Stimulated activated CD4-positive, alpha-beta T cell treated with anti-CD3 and anti-CD28 coated beads, Interleukin-12 subunit alpha, Interleukin-12 subunit beta, amount 100 ng/mL, for 24 hours (primary cell): Measurements from ENCODE around the gene F2RL1.
"Not testable (repeated sequence)": the region's sequence is repeated elsewhere in the genome, so short reads cannot be mapped to it uniquely, and the experiment has no call there.

Experiments used
- DNase-seq, 2 experiments: peaks; one replicate each; pipeline ENCODE4 v3.0.0-alpha.2; 2020; ENCODE audit warnings: low read depth in 2 of 2

The F2RL1 gene

DNA sequence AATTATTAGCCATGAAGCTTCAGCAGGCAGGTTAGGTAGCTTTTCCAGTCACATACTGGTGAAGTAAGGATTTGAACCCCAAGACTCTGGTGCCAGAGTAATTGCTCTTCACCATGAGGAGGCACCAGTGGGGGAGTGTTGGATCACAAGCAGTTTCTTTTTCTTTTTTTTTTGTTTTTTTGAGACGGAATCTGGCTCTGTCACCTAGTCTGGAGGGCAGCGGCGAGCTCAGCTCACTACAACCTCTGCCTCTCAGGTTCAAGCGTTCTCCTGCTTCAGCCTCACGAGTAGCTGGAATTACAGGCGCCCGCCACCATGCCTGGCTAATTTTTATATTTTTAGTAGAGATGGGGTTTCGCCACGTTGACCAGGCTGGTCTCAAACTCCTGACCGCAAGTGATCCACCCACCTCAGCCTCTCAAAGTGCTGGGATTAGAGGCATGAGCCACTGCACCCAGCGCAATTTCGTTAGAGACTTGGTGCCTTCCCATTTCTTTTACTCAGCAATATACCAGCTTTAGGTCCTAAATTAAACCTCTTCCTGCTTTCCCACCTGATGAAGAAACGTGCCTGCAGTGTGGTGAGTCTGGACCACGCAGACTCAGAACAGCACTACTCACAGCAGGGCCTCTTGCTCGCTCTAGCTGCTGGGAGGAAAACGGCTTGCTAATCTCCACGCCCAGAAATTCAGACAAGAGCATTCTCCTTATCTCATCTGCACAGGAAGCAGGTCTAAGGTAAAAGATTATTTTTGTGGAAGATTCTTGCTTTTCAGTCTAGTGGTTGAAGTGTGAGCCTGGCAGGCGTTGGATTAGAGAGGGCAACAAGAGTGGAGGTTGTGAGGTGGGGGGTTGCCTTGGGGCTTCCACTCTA lies 30.8 kb downstream of the F2RL1 start, which contains the start of gene S100Z:
S100Z (plus strand) TSS at position 596 of the 873 bp plus-strand sequence. CDS start 25,346 bp downstream, outside the sequence.
- DNase-seq, result peak in 1 of 2 experiments; percentile 15

DNA sequence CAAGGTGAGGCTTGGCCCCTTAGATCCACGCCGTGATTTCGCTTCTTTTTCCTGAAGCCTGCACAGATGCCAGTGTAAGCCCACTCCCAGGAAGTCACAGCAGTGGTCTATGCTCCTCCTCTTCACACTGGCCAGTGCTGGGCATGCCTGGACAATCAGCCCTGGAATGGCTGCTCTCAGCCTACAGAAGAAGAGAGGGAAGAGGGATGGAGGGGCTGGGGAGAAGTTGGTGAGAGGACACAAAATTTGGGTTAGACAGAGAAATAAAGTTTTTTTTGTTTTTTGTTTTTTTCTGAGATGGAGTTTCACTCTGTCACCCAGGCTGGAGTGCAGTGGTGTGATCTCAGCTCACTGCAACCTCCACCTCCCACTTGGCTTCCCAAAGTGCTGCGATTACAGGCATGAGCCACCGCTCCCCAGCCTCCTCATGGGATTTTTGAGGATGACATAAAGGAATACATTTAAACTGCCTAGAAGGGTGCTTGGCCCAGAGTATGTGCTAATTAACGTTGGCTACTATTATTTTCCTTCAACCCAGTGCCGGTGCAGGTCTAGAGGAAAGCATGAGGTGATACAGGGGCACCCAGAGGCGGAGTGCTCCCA lies 31.8 kb downstream of the F2RL1 start:
- no peak for DNase-seq

DNA sequence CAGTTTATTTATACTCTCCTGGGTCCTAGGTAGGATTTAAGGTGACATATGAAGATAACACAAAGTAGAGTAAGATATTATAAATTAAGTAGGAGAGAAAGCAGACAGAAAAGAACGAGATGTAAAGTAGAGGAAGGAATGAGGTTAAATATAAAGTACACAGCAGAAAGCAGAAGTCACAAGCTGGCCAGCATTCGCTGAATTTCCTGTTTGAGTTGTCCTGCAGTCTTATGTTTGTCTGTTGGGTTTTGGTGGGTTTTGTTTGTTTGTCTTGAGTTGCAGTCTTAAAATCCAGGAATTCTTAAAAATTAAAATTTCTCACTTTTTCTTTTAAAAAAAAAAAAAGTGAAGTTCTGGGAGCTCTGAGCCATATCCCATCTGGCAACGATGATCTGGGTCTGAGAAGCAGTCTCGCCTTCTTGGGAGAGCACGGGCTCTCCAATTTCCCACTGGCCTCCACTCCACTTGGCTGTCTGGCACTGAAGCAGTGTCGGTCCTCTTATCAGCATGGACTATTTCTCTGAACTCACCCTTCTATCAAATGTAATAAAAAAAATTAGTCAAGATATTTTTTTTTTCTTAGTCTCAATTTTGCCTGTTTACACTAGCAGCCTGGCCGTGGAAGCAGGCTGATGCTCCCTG lies 33.0 kb downstream of the F2RL1 start:
- DNase-seq, result no peak

DNA sequence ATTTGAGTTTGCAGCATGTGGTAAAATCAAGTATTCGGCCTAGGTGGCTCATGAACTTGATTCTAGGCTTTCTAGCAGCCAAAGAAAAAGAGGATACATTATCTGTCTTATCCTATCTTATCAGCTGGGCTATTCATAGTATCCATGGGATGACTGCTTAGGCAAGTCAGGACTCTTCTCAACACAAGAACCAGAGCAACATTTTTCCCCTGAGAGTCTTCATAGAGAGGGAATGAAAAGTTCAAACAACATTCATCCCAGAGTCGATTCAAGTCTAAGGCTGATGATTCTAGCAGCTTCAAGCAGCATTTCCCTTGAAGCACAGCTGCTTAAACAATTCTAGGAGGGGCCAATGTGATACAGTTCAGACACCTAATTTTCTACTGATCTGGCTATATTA lies 33.9 kb downstream of the F2RL1 start:
- DNase-seq, result no peak

DNA sequence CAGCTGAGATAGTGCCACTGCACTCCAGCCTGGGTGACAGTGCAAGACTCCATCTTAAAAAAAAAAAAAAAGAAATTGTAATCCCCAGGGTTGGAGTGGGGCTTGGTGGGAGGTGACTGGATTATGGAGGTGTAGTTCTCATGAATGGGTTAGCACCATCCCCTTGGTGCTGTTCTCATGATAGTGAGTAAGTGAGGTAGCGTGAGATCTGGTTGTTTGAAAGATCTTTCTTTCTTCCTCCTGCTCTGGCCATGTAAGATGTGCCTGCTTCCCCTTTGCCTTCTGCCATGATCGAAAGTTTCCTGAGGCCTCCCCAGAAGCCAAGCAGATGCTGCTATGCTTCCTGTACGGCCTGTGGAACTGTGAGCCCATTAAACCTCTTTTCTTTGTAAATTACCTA lies 34.9 kb downstream of the F2RL1 start:
- DNase-seq, result not testable (repeated sequence)

DNA sequence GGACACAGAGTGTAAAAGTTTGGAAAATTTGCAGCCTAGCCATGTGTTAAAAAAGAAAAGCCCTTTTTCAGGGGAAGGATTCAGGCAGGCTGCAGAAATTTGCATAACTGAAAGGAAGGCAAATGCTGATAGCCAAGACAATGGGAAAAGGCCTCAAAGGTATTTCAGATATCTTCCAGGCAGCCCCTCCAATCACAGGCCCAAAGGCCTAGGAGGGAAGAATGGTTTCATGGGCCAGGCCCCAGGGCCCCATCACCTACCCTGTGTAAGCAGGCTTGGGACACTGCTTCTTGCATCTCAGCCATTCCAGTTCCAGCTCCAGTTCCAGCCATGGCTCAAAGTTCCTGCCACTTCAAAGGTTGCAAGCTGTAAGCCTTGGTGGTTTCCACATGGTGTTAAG lies 35.8 kb downstream of the F2RL1 start:
- DNase-seq, result no peak

DNA sequence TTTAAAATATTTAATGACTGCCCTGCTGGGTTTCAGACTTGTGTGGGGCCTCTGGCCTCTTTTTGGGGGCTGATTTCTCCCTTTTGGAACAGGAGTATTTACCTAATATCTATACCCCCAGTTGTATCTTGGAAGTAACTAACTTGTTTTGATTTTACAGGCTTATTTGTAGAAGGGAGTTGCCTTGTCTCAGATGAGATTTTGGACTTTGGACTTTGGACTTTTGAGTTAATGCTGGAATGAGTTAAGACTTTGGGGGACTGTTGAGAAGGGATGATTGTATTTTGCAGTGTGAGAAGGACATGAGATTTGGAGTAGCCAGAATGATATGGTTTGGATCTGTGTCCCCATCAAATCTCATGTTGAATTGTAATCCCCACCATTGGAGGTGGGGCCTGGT lies 36.7 kb downstream of the F2RL1 start:
- DNase-seq, result not testable (repeated sequence)

DNA sequence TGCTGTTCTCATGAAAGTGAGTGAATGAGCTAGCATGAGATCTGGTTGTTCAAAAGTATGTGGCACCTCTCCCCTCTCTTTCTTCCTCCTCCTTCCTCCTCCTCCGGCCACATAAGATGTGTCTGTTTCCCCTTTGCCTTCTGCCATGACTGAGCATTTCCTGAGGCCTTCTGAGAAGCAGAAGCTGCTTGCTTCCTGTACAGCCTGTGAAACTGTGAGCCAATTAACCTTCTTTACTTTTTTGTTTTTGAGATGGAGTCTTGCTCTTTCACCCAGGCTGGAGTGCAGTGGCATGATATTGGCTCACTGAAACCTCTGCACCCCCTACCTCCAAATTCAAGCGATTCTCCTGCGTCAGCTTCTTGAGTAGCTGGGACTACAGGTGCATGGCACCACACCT lies 37.1 kb downstream of the F2RL1 start:
- DNase-seq, result no peak

DNA sequence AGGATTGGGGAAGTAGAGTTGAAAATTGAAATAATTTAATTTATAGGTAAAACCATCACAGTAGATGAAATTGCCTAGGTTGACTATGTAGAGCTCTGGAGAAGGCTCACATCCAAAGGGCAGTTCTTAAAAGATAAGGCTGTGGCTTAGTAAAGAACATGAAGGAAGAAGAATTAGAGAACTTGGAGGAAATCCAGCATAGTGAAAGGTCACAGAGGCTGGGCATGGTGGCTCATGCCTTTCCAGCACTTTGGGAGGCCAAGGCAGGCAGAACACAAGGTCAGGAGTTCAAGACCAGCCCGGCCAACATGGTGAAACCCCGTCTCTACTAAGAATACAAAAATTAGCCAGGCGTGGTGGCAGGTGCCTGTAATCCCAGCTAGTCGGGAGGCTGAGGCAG lies 38.0 kb downstream of the F2RL1 start:
- not testable (repeated sequence) for DNase-seq

DNA sequence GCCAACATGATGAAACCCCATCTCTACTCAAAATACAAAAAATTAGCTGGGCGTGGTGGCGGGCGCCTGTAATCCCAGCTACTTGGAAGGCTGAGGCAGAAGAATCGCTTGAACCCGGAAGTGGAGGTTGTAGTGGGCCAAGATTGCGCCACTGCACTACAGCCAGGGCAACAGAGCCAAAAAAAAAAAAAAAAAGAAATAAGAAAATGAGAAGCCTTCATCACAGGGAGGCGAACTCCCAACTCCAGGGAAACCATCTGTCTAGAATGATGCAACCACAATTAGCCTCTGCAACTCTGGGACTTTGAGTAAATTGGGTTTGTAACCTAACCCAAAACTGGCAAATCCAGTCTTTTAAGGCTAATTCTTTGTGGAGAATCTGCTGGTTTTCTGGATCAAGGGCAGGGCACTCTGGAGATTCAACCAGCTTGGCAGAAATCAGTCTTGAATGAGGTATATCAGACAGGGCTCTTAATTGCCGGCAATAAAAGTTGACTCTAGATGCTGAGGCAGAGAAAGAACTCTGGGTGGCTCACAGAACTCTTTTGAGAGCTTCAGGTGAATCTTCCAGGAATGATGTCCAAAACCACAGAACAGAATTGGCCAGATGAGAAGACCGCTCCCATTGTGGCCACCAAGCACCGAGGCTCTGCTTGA lies 40.9 kb downstream of the F2RL1 start:
- DNase-seq, result no peak

DNA sequence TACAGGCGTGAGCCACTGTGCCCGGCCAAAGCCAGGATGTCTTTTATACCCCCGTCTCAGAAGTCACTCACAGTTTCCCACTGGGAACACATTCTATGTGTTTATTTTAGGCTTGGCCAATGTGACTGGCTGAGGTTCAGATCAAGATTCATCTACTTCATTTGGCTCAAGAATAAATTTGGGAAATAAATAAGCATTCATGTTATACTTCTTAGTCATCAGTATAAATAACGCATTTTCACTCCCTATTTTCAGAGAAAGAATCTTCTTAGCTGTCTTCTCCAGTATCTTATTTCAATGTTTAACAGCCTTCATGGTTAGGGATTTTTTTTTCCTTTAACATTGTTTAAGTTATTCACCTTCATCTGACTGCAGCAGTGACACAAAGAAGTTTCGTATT lies 42.8 kb downstream of the F2RL1 start:
- no peak for DNase-seq

DNA sequence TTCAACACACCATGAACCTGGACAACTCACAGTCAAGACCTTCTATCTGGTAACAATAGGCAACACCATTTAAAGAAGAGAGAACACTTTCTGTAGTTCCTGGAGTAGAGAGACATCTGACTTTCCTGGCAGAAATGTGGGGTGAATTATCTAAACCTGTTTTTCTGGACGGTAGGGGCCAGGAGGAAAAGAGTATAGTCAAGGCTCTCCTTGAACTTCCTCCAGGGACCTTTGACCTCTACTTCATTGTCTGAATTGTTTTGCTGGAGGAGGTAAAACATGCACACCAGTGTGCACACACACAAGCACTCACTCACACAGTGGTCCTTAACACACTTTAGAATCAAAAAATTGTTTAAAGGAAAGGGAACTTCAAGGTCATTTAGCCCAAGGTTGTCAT lies 44.2 kb downstream of the F2RL1 start:
- DNase-seq, result no peak

DNA sequence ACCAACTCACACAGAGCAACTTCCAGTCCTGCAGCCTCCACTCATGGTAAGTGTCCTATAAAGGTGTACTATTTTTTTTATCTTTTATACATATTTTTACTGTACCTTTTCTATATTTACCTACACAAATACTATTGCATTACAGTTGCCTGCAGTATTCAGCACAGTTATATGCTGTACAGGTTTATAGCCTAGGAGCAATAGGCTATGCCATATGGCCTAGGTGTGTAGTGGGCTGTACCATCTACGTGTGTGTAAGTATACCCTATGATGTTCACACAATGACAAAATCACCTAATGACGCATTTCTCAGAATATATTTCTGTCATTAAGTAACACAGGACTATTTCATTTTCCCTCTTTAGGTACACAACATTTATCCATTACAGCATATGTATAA lies 47.7 kb downstream of the F2RL1 start:
- DNase-seq, result no peak

DNA sequence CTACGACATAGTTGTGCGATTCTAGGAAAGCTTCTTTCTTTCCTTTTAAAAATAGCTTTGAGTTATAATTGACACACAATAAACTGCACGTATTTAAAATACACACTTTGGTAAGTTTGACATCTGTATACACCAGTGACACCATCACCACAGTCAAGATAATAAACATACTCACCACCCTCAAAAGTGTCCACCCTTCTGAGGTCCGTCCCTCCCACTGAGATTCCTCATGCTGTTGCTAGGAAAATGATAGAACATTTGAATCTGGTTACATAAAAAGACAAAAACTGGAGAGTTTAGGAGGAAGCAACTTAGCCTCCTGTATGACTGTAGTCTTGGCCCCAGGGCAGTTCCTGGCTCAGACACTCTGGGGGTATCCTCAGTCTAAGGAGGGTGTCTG lies 48.2 kb downstream of the F2RL1 start:
- DNase-seq, result no peak

DNA sequence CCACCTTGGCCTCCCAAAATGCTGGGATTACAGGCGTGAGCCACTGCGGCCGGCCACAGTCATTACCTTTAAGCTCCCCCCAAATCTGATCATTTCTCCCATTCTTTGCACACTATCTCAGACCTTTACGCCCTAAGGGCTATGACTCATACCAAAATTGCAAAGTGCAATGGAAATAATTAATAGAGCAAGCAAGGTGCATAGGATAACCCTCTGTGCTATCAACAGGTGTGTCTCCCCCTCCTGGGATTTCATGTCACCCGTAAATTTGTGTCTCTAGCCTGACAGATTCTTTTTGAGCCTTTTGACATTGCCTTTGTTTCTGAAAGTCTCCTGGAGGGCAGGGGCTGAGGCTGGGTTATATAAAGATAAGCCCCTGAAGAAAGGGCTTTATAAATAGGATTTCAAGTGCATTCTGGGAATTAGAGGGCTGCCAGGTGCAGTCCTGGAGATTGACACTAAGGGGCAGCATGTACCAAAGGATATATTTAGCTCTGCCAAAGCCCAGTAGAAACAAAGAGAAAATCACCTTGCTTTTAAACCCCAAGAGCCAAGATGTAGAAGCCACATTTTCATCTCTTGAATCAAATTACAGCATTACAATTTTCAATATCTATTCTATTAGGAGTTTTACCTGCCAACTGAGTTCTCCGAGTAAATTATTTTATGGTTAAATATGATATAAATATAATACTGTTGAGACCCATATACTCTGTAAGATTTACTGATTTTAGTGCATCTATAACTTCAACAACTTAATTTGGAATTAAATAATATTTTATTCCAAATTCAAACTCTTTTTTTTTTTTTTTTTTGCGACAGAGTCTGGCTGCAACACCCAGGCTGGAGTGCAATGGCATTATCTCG lies 49.2 kb downstream of the F2RL1 start:
- peak; percentile 16 to 57 for DNase-seq

DNA sequence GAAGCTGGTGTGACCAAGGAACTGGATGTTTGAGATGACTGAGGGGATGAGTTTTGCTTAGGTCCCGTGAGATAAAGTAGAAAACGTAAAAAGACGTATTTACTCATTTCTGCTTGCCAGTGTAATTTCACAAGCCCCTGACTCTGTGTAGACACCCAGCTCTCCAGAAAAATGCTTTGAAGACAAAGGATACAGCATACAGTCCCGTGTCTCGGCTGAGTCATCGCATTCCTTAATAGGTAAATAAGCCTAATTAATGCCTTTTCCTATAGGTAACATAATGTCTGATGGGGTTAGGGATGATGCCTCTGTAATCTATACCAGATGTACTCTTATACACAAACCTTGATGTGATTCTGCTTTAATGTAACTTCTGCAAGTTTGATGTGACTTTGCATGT lies 51.2 kb downstream of the F2RL1 start:
- no peak for DNase-seq

DNA sequence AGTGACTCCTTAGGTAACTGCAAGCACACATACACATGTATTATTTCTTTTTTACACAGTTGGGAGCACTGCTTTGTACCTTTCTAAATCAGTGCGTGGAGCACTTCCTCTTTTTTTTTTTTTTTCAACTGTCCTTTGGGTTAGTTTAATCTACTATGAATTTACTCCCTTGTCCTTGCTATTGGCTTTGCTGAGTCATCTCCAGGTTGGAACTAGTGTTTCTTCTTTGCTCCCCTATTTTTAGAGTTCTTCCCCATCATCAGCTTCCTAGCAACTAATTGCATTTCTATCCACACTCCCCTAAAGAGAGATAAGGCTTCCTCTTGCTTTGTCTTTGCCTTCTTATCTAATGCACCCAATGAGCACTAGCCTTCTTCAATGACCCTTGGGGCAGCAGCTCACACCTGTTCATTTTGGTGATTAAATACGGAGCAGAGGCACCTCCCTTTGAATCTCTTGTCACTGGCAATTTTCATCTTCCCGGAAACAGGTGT lies 55.3 kb downstream of the F2RL1 start:
- no peak for DNase-seq
